ENCODE data around the gene ARL15.

The ARL15 gene

GRCh38 chr5:53879708-53880323 lies 430.6 kb downstream of the ARL15 start:
- Histone ChIP-seq H3K27ac (replicated peaks) (no peak overlapping the region), H3K27me3 (ENCODE audit: insufficient read depth, poor library complexity, severe bottlenecking) (no peaks in the 10 kb centered on the region), H3K4me3 (replicated peaks; ENCODE audit: insufficient read depth, low read length) (no peak overlapping the region)
- DNase-seq (ENCODE audit: low read depth in 1 of 2, low spot score in 1 of 2): no peak
- no peak for TF ChIP-seq GABPA (IDR thresholded peaks at IDR 0.05; ENCODE audit: low read depth)

DNA sequence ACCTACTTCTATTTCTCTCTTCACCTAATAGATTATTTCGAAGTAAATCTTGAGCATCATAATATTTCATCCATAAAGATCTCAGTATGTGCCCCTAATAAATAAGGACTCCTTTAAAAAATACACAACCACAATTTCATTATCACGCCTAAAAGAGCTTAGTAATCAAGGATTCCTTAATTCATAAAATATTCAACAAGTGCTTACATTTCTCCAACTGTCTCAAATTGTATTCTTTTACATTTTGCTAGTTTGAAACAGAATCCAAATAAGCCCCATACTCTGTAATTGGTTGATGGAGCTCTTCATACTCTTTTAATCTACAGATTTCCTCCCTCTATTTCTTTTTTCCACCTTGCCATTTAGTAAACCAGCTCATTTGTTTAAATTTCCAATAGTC lies 432.4 kb downstream of the ARL15 start:
- Histone ChIP-seq H3K27me3 (ENCODE audit: insufficient read depth, poor library complexity, severe bottlenecking) (no peaks in the 10 kb centered on the region), H3K27ac (replicated peaks) (no peak overlapping the region), H3K4me3 (replicated peaks; ENCODE audit: insufficient read depth, low read length) (no peak overlapping the region)
- TF ChIP-seq CTCF (IDR thresholded peaks at IDR 0.05; ENCODE audit: insufficient read depth, low read length): no peak
- DNase-seq (ENCODE audit: low read depth in 1 of 2, low spot score in 1 of 2): no peak

GRCh38 chr5:53877243-53877642 lies 433.1 kb downstream of the ARL15 start:
- Histone ChIP-seq H3K27me3 (ENCODE audit: insufficient read depth, poor library complexity, severe bottlenecking) (no peaks in the 10 kb centered on the region), H3K27ac (replicated peaks) (no peak overlapping the region), H3K4me3 (replicated peaks; ENCODE audit: insufficient read depth, low read length) (no peak overlapping the region)
- TF ChIP-seq SPI1 (IDR thresholded peaks at IDR 0.05; ENCODE audit: borderline replicate concordance, low read depth): no peak
- TF ChIP-seq GABPA (IDR thresholded peaks at IDR 0.05; ENCODE audit: low read depth): no peak
- no peak for TF ChIP-seq CTCF (IDR thresholded peaks at IDR 0.05; ENCODE audit: insufficient read depth, low read length)
- no peak for TF ChIP-seq REST (IDR thresholded peaks at IDR 0.05; ENCODE audit: insufficient replicate concordance, low read depth)
- no peak for TF ChIP-seq POLR2AphosphoS5 (IDR thresholded peaks at IDR 0.05; ENCODE audit: low read depth)
- DNase-seq (ENCODE audit: low read depth in 1 of 2, low spot score in 1 of 2): no peak

DNA sequence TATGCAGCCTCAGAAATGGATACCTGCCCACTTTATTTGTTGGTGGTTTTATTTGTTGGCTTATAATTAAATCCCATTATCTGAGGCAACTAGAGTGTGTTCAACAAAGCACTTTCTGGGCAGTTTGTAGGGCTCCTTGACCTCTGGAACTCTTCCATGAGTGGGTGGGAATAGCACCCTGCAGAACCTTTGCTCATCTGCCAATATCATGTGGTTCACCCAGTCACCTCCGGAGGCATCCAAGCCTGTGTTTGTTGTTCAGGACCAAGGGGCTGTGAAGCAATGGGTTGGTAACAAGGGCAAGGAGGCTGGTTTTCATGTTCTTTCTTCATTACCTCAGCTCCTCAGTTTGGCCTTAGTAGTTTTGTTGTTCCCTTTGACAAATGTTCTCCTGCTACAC lies 436.0 kb downstream of the ARL15 start:
- no peak overlapping the region for H3K4me3 ChIP-seq (replicated peaks; ENCODE audit: insufficient read depth, low read length)
- H3K27ac ChIP-seq (replicated peaks): no peak overlapping the region
- no peaks in the 10 kb centered on the region for H3K27me3 ChIP-seq (ENCODE audit: insufficient read depth, poor library complexity, severe bottlenecking)
- no peak for DNase-seq (ENCODE audit: low read depth in 1 of 2, low spot score in 1 of 2)
- no peak for TF ChIP-seq SPI1 (IDR thresholded peaks at IDR 0.05; ENCODE audit: borderline replicate concordance, low read depth)
- TF ChIP-seq CTCF (IDR thresholded peaks at IDR 0.05; ENCODE audit: insufficient read depth, low read length): no peak
- TF ChIP-seq GABPA (IDR thresholded peaks at IDR 0.05; ENCODE audit: low read depth): no peak

DNA sequence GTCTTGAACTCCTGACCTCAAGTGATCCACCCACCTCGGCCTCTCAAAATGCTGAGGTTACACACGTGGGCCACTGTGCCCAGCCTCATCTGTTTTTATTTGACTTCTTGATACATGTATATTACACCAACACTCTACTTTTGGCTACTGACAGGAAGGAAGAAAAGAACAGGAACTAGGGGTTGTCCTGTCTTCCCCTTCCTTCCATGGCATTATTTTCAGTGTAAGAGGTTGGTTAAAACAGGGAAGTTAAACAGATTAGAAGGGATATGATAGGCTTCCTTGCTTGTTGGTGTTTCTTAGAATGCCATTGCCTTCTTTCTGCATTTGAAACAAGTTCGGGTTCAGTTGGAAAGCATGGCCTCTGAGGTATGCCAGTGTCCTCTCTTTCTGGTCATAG lies 437.1 kb downstream of the ARL15 start:
- no peak overlapping the region for H3K4me3 ChIP-seq (replicated peaks; ENCODE audit: insufficient read depth, low read length)
- no peak for DNase-seq (ENCODE audit: low read depth in 1 of 2, low spot score in 1 of 2)
- TF ChIP-seq SPI1 (IDR thresholded peaks at IDR 0.05; ENCODE audit: borderline replicate concordance, low read depth) (peak; percentile 63; the same call in 1 of the 2 replicates), REST (IDR thresholded peaks at IDR 0.05; ENCODE audit: insufficient replicate concordance, low read depth) (no peak), GABPA (IDR thresholded peaks at IDR 0.05; ENCODE audit: low read depth) (no peak), POLR2AphosphoS5 (IDR thresholded peaks at IDR 0.05; ENCODE audit: low read depth) (no peak)
- no peak overlapping the region for H3K27ac ChIP-seq (replicated peaks)
- no peaks in the 10 kb centered on the region for H3K27me3 ChIP-seq (ENCODE audit: insufficient read depth, poor library complexity, severe bottlenecking)
